IPS-NIHi11 (cell line): ENCODE data around the gene PIWIL4.
"Not testable (repeated sequence)": the region's sequence is repeated elsewhere in the genome, so short reads cannot be mapped to it uniquely, and the experiment has no call there.

ENCODE experiments used
- DNase-seq: peaks from one replicate; pipeline ENCODE4 v3.0.0; 2012; ENCODE audit warnings: mixed read lengths, low spot score

PIWIL4 gene

GRCh38 chr11:94549146-94549545 is 18.0 kb upstream of the PIWIL4 start:
- DNase-seq = no peak

DNA sequence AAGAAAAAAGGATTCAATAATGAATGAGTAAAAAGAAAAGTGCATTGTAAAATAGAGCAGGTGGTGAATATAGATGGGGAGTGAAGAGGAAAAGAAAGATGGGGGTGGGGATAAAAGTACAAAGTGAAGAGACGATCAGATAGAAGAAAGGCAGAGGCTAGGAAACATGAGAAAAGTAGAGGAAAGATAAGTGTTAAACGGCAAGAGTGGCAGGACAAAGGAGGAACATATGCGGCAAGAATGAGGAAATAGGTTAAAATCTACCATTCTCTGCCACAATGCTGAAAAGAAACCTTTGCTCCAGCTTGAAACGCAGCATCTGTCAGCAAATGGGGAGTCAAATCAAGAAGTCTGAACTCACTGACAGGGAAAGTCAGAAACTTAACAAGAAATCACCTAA is 16.7 kb upstream of the PIWIL4 start:
- DNase-seq = no peak

DNA sequence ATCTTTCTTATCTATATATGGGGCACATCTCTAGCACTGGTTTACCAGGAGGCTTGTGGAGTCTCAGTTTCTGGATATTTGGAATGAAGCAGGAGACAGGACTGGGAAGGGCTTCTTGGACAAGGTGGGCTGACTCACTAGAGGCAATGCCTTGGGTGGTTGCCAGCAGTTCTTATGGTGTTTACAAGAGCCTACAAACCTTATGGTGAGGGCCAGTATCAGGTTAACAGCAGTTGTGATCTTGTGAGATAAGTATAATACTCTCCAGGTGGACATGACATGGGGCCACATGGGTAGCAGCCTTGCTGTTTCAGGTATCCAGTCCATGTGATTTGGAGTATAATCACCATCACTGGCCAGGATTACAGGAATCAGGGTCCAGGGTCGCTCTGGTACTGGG is 13.2 kb upstream of the PIWIL4 start:
- DNase-seq = no peak

- DNase-seq = not testable (repeated sequence)
Observed at GRCh38 chr11:94555752-94556329, 11.3 kb upstream of the PIWIL4 start.

DNA sequence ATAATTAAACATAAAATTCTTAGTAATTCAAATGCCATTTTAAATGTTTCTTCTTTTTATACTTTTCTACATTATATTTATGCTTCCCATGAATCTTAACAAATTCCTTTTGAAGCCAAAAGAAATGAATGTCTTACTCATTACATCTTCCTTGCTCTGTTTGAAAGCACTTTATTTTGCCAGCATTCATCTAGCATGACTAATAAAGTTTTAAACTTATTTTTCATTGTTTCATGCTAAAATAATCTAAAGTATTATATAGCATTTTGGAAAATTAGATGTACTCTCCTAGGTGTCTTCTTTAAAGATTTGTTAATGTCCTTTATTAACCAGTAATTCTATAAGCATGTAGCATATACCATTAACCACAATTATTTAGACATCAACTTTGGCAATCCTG is 9.7 kb upstream of the PIWIL4 start:
- no peak for DNase-seq

DNA sequence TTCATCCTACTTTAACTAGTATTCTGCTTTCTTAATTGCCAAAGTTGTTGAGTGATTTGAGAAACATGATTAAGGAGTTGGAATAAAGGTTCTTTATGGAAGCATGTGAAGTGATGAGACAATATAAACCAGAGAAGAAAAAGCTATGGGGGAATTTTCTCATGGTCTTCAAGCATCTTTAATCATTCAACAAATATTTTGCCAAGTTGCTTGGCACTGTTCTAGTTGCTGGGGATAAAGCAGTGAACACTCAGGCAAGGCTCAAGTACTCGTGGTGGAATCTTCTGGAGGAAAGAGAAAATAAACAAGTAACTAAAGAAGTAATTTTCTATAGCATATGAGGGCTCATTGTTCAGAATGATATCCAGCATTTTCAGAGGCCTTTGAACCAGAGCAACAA is 9.2 kb upstream of the PIWIL4 start:
- no peak for DNase-seq

GRCh38 chr11:94558468-94558867 is 8.7 kb upstream of the PIWIL4 start:
- no peak for DNase-seq

DNA sequence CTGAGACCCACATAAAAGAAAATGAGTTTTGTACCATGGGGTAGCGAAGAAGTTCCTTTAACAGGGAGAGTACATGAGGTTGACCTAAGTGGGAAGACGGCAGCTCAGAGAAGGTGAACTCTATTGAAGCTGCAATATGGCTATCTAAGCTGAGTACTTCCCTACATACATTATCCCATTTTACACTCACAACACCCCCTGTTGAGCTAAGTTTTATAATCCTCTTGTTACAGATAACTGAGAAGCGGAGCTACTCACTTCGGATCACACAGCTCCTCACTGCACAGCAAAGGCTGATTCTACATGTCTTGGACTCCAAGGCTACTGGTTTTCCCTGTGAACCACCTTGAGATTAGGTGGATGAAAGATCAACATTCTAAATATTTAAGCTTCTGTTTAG is 8.2 kb upstream of the PIWIL4 start:
- DNase-seq = no peak

DNA sequence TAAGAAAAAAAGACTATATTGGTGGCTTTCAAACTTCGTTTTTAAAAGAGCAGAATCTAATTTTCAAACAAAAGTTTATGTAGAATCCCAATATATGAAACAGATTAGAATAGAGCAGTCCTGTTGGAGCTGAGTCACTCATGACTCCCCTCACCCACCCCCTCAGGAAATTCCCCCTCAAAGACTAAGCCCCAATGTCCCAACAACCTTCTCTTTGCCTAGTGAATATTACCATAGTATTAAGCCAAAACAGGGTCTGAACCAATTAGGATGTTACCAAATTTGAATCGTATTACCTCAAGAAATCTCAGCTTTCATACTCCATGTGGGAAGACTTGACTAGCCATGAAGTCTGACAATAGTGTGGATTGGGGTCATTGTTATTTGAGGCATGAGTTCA is 7.8 kb upstream of the PIWIL4 start:
- no peak for DNase-seq

DNA sequence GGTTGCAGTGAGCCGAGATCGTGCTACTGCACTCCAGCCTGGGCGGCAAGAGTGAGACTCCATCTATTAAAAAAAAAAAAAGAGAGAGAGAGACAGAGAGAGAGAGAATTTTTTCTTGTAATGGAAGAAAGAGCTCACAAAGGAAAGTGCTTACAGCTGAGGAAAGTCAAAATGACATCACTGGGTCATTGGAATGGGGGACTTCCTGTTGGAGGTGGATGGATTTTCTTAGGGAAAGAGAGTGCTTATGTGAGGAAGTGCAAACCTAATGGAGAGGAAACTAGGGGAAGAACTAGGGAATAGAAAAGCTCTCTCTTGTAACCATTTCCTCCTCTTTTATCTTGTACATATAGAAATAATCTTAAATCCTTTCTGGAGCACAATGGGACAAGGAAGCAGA is 6.3 kb upstream of the PIWIL4 start:
- DNase-seq = no peak

GRCh38 chr11:94563176-94563847 is 3.9 kb upstream of the PIWIL4 start:
- DNase-seq = peak; percentile 30

GRCh38 chr11:94563848-94564467 is 3.2 kb upstream of the PIWIL4 start:
- no peak for DNase-seq

DNA sequence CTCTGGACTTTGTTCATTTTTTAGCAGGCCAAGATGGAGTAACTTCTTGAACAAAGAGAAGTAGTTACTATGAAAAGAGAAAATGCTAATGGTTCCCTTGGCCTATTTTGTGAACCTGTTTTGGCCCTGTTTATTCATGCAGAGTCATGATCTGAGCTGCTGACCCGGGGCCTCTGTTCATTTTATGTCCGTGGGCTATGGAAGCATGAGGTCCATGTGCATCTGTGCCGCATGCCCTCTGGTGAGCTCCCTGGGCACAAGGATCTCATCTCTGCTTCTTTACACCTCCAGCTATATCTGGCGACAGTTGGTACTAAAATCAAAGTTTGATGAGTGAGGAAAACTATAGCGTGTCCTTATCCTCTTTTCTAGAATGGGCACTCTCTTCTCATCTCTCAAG is 1.0 kb downstream of the PIWIL4 start:
- no peak for DNase-seq

- DNase-seq = no peak
Observed at GRCh38 chr11:94568717-94569116, 1.5 kb downstream of the PIWIL4 start.

GRCh38 chr11:94572975-94573374 is 5.8 kb downstream of the PIWIL4 start:
- DNase-seq = not testable (repeated sequence)

- no peak for DNase-seq
Observed at GRCh38 chr11:94574193-94574961, 7.2 kb downstream of the PIWIL4 start.

DNA sequence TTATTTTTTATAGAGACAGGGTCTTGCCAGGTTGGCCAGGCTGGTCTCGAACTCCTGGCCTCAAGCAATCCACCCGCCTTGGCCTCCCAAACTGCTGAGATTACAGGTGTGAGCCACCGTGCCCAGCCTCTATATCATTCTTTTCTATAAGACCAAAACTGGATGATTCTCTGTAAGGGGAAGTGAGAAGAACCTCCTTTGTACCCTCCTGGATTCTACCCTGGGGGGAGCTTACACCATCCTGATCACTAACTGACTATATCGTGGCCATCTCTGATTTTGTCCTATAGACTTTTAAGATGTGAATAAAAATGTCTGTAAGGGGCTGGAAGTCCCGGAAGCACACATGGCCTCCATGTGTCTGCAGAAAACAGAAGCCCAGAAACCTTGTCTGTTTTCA is 9.1 kb downstream of the PIWIL4 start:
- DNase-seq = no peak

GRCh38 chr11:94577841-94578240 is 10.7 kb downstream of the PIWIL4 start:
- DNase-seq = no peak

DNA sequence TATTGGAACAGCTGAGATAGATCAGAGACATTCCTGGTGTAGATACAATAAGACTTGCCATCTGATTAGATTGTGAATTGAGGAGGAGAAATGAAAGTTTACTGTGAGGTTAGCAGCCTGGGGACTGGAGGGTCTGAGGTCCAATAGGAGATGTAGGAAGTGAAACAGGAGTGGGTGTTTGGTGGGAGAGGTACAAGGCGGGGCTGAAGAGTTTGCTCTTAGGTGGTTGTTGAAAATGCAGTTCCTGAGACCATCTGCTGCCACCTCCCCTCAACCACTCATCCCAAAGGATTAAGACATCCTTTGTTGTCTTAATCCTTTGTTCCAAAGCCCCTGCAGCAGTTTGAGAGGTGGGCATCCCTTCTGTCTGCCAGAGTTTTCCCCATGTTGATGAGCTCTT is 14.8 kb downstream of the PIWIL4 start:
- no peak for DNase-seq

DNA sequence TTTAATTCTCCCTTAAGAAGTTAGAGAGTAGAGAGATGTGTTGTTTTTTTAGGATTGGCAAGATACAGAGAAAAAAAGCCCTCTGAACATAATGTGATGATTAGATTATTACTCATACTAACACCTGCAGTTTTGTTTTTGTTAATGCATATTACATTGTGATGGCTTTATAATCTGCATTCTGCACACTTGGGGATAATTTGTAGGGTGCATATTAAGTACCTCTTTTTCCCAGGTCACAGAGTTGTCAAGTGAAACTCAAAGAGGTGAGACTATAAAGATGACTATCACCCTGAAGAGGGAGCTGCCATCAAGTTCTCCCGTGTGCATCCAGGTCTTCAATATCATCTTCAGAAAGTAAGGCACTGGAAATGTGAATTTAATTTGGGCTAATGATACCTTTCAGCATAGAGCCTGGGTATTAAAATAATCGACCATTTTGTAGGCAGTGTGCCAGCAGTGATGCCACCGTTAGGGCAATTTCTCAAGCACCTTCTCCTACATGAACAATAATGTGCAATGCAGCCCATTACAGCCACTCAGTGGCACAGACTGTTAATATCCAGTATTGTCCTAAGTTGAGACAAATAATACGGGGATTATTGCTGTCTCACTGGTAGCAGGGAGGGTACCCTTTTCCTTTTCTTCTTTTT is 16.2 kb downstream of the PIWIL4 start:
- no peak for DNase-seq

GRCh38 chr11:94583866-94584500 is 16.8 kb downstream of the PIWIL4 start:
- DNase-seq = no peak

DNA sequence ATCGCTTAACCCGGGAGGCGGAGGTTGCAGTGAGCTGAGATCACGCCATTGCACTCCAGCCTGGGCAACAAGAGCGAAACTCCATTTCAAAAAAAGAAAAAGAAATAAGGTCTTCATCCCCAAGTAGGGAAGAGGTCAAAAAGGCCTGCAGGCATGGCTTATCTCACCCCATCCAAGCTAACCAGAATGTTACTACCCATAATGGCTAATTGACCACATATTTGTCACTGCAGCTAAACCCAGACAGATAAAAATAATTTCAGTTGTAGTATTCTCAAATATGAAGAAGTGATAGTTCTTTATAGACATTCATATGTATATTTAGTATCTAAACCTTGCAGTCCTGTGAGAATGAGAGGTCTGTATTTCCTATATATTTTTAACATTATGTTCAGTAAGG is 17.8 kb downstream of the PIWIL4 start:
- DNase-seq = no peak
